NCI-H128 (cell line): ENCODE measurements around the gene PHACTR1.
"Not testable (repeated sequence)": the region's sequence is repeated elsewhere in the genome, so short reads cannot be mapped to it uniquely, and the experiment has no call there.

Experiments
- DNase-seq: peaks from one replicate; lab custom pipeline; 2025; ENCODE audit not compliant: unreplicated experiment; lab: John Stamatoyannopoulos, UW

Gene PHACTR1

DNA sequence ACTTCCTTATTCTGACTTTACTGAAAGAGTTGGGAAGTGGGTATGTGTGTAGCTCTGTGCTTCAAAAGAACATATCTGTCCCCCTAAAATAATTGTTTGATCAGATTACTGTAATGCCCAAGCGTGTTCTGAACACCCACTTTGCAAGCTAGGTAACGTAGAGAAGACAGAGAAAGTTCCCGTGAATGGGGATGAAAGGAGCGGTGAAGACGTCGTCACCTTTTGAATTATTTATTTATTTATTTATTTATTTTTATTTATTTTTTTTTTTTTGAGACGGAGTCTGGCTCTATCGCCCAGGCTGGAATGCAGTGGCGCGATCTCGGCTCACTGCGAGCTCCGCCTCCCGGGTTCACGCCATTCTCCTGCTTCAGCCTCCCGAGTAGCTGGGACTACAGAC lies 228.0 kb downstream of the PHACTR1 start:
- not testable (repeated sequence) for DNase-seq

DNA sequence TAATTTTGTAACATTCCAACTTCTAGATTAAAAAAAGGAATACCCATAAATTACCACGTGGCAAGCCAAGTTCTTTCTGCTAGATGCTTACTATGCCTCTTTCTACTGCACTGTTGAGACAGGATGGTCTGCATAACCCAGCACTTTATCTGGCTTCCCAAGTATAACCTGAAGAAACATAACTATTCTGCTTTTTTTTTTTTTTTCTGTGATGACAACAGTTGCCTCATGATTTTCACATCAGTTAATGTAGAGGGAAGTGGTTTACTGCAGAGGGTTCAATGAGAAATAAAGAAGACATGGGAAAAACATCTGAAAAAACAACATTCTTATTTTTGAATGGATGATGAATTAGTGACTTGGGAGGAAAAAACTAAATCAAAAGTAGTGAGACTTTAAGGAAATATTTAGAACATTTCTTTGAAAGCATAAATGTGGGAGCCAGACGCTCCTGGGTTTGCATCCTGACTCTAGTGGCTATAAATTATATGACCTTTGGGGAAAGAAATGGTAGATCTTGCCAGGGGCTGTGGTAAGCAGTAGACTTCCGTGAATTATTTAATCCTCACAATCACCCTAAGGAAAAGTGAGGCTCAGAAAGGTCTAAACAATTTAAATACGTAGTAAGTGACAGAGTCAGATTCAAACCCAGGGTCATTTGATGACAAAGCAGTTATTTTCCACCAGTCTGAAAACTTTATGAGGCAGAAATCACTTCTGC lies 230.7 kb downstream of the PHACTR1 start:
- no peak for DNase-seq

GRCh38 chr6:12947967-12948366 lies 231.4 kb downstream of the PHACTR1 start:
- DNase-seq = no peak

GRCh38 chr6:12950976-12951375 lies 234.4 kb downstream of the PHACTR1 start:
- DNase-seq = no peak

DNA sequence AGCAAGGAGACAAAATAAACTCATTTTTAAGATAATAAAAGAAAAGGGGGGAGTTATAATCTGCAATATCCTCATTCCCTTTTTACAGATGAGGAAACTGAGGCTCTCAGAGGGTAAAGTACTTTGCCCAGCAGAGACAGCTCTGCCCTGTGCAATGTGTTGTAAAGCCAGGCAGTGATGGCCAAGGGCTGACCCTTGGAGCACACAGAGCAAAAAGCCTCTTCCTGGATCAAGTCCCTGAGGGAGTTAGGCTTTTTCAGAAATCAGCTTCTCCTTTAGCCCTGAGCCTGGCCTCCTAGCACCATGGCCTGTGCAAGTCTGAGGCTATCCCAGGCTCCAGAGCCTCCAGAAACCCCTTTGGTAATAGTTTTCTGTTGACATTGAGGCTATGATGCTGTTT lies 234.8 kb downstream of the PHACTR1 start:
- no peak for DNase-seq

DNA sequence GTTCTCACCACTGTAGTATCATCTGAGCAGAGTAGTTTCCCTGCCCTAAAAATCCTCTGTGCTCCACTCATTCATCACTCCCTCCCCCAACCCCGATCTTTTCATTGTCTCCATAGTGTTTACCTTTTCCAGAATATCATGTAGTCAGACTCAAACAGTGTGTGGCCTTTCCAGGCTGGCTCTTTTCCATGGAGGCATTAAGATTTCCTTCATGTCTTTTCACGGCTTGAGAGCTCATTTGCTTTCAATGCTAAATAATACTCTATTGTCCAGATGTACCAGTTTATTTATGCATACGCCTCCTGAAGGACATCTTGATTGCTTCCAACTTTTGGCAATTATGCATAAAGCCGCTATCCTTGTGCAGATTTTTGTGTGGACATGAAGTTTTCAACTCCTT lies 235.8 kb downstream of the PHACTR1 start:
- peak; percentile 62 for DNase-seq

DNA sequence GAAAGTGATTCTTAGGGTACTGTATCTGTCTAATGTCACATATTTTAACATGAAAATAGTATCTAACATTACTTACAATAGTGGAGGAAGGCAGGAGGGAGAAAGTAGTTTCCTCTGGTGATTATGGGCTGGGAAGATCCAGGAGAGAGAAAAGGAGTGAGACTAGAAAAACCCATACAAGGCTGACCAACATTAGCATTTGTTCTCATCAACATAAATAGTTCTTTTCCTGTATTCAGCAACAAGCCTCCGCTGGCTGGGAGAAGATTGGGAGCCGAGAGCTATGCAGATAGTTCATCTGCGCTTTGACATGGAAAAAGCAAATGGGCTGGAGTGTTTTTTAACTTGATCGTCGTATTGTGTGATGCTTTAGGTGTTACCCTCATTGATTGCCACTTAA lies 239.4 kb downstream of the PHACTR1 start:
- DNase-seq = no peak

GRCh38 chr6:12956991-12957320 lies 240.4 kb downstream of the PHACTR1 start:
- DNase-seq = no peak

GRCh38 chr6:12957321-12958051 lies 240.9 kb downstream of the PHACTR1 start:
- no peak for DNase-seq

GRCh38 chr6:12958052-12958706 lies 241.6 kb downstream of the PHACTR1 start:
- no peak for DNase-seq

- DNase-seq = no peak
These were observed 245.2 kb downstream of the PHACTR1 start for GRCh38 chr6:12961761-12962160.

- DNase-seq = no peak
These were observed 246.0 kb downstream of the PHACTR1 start for GRCh38 chr6:12962529-12962928.

DNA sequence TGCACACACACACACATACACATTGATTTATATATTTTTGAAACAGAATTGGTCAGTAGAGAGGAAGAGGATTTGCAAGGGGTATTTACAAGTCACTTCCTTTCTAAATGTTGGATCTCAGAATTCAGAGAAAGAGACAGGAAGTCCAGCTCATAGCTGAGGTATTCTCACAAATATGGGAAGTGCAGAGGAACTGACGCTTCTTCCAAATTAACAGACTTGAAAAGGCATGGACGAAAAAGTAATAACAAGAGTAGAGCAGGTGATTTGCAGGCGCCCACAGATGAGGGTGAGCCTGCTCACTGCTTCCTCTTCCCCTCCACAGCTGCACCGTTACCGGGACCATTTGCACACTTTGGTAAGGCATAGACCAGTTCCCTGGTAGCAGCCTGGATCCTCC lies 246.4 kb downstream of the PHACTR1 start:
- DNase-seq = no peak

DNA sequence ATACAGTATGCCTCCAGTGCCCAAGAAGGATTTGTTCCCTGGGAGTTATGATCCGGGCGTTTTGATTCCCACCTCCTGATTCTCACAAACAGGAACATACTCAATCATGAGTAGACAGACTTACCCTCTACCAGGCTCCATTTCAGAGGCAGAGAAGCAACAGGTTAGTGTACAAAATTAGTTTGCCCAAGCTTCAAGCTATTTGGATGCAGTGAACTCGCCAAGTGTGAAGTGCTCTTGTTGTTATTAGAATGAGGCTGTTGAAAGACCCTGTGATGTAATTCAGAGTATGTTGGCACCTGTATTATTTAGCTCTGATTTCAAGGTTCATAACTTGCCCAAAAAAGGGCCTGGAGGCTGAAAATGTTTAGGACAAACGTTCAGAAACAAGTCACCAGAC lies 247.0 kb downstream of the PHACTR1 start:
- no peak for DNase-seq

- no peak for DNase-seq
These were observed 251.1 kb downstream of the PHACTR1 start for GRCh38 chr6:12967686-12968085.

DNA sequence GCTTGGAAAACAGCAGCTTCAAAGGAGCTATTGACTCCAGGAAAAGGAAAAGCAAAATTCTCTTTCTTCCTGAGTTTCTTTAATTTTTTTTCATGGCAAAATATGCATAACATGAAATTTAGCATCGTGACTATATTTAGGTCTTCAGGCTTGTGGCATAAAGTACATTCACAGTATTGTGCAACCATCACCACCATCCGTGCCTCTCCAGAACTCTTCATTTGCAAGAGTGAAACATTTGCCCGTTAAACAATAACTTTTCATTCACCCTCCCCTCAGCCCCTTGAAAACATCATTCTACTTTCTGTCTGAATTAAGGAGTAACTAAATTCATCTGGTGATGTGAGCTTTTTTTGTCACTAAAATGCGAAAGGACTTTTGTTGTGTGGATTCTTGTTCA lies 251.7 kb downstream of the PHACTR1 start:
- no peak for DNase-seq

DNA sequence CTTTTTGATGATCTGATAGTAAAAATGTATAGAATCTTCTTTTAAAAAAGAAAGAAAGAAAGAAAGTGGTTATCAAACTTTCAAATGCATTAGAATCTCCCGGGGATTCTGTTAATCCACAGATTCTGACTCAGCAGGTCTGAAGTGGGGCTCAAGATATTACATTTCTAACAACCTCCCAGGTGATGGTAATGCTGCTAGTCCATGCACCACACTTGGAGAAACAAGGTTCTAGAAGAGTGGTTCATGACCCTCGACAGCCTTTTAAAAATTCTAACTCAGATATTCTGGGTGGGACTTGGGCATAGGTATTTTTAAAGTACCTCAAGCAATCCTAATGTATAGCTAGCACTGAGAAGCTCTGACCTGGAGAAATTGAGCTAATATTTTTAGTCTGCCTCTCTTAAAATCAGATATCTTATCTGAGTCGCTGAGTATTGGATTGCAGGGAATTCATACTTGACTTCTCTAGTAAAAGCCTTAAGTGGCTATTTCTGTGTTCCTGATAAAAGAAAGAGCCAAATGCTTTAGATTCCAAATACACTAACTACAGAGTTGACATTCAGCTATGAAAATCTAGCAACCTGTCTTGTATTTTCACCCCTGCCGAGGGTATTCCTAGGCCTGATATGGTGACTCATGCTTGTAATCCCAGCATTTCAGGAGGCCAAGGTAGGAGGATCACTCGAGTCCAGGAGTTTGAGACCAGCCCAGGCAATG lies 252.4 kb downstream of the PHACTR1 start:
- no peak for DNase-seq

DNA sequence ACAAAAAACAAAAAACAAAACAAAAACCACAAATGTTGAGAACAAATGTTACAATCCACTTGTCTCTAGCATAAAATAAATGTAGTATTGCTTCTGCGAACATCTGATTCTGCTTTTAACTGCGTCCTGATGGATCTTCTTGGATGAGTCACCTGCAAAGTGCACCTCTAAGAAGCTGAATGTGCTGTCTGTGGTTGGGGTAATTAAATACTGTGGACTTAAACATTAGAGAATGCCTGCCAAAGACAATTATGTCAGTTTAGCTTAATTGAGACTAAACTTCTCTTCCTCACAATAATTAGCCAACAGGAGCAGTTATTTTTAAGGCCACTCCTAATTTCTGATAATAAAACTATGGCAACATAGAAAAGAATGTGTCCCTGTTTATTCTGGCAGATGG lies 253.4 kb downstream of the PHACTR1 start:
- no peak for DNase-seq

- DNase-seq = no peak
These were observed 256.8 kb downstream of the PHACTR1 start for GRCh38 chr6:12973386-12973785.

- no peak for DNase-seq
These were observed 258.0 kb downstream of the PHACTR1 start for GRCh38 chr6:12974551-12974950.

DNA sequence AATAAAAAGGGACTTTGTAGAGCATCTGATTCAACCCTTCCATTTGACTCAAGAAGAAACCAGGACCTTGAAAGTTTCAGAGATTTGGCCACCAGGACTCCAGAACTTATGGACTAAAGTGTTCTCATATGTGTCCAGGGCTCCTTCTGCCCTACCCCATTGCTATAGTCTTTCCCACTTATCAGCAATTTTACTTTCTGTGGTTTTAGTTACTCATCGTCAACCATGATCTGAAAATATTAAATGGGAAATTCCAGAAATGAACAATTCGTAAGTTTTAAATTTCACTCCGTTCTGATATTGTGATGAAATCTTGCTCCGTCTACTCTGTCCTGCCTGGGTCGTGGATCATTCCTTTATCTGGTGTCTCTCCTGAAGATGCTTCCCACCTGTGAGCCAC lies 259.8 kb downstream of the PHACTR1 start:
- DNase-seq = no peak

GRCh38 chr6:12977206-12977605 lies 260.6 kb downstream of the PHACTR1 start:
- DNase-seq = no peak
